Gastroesophageal sphincter (tissue), 3 donors: ENCODE data around the gene MXI1.

Source experiments
- POLR2AphosphoS5 ChIP-seq: sonication (generic); formaldehyde crosslinking; IDR thresholded peaks from one replicate; pipeline ENCODE4 v1.6.1; 2017; ENCODE audit warnings: antibody characterized with exemption
- TF ChIP-seq, protein P1 (sequence below), 4 experiments: fragments of 200-600 bp in 2 of 4; fragments of 450-650 bp in 2 of 4; sonication (generic) in 1 of 4; IDR thresholded peaks; one replicate each; pipeline ENCODE4 v1.5.1; 2017 to 2019; ENCODE audit warnings: antibody characterized with exemption in 4 of 4, mild to moderate bottlenecking in 2 of 4, moderate library complexity in 2 of 4

DNA sequence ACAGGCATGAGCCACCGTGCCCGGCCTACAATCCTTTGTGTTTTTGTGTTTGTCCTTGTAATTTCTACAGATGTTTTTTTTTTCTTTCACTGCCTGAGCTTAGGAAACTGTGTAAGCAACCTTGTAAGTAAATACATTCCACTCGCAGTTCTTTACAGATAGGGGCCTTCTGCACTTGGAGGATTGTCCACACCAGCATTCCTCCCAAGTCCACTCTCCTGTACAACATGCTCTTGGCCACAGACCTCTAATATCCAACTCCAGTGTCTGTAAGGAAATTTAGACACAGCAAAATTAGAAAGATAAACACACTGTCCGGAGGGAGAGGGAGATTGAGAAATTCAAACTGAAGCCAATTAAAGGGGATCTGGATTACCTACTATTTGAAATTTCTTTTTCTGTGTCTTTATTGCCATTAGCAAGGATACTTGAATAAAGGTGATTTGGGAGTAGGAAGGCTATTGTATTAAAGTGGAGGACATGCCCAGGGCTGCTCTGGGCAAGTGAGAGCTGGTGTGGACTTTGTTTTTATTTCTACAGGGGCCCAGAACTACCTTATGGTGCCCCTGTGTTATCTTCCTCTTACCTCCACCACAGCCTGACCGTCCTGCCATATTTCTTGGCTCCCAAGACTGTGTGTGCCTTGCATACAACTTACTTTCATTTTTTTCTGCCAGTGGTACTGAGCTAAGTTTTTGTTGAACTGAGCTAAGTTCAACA lies 9.7 kb downstream of the MXI1 start:
- TF ChIP-seq, protein P1, sequence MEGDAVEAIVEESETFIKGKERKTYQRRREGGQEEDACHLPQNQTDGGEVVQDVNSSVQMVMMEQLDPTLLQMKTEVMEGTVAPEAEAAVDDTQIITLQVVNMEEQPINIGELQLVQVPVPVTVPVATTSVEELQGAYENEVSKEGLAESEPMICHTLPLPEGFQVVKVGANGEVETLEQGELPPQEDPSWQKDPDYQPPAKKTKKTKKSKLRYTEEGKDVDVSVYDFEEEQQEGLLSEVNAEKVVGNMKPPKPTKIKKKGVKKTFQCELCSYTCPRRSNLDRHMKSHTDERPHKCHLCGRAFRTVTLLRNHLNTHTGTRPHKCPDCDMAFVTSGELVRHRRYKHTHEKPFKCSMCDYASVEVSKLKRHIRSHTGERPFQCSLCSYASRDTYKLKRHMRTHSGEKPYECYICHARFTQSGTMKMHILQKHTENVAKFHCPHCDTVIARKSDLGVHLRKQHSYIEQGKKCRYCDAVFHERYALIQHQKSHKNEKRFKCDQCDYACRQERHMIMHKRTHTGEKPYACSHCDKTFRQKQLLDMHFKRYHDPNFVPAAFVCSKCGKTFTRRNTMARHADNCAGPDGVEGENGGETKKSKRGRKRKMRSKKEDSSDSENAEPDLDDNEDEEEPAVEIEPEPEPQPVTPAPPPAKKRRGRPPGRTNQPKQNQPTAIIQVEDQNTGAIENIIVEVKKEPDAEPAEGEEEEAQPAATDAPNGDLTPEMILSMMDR (IDR thresholded peaks at IDR 0.05) = no peak
- peak; percentile 11 for TF ChIP-seq POLR2AphosphoS5
